H1 (cell line): ENCODE results near the gene AVPR1A. TPM values are rescaled to one million over a fixed set of nuclear protein-coding genes. Genes with fewer than 3 reads are reported as not detected.

Experiments
- CTCF ChIA-PET: fragments of 300-600 bp; sonication (Branson Sonifier 250); formaldehyde crosslinking; loops from one replicate; lab custom pipeline; 2021; ENCODE audit not compliant: partially characterized antibody; lab: Charles Lee
- POLR2A ChIA-PET: fragments of 300-600 bp; sonication (Branson Sonifier 250); formaldehyde crosslinking; loops from one replicate; lab custom pipeline; 2021; ENCODE audit warnings: inconsistent platforms; ENCODE audit not compliant: partially characterized antibody; lab: Charles Lee
- DNase-seq, 2 experiments: peaks; one replicate each; pipeline versions ENCODE4 v3.0.0 to v3.0.0-alpha.2; 2010 to 2022; ENCODE audit warnings: low spot score in 2 of 2, low read depth in 1 of 2, mixed read lengths in 1 of 2
- FAIRE-seq: peaks from 2 replicates; lab custom pipeline; 2011; peaks lifted over from hg19 to GRCh38; lab: Jason Lieb, UNC
- H2AFZ ChIP-seq: 2 replicates; pipeline ENCODE4 v1.8.1; 2012; ENCODE audit warnings: low read length, inconsistent platforms
- H2AK5ac ChIP-seq: 2 replicates; pipeline ENCODE4 v1.6.1; 2013; ENCODE audit warnings: low read depth, low read length
- H2BK120ac ChIP-seq: replicated peaks from 2 replicates; pipeline ENCODE3; 2013; ENCODE audit warnings: low read depth, low read length, inconsistent platforms
- H2BK12ac ChIP-seq: 2 replicates; pipeline ENCODE4 v1.6.1; 2013; ENCODE audit warnings: low read depth, low read length
- H2BK15ac ChIP-seq: 2 replicates; pipeline ENCODE4 v1.6.1; 2013; ENCODE audit warnings: low read length
- H2BK20ac ChIP-seq: 2 replicates; pipeline ENCODE4 v1.6.1; 2013; ENCODE audit warnings: low read length
- H2BK5ac ChIP-seq: 2 replicates; pipeline ENCODE4 v1.6.1; 2013; ENCODE audit warnings: low read depth, low read length
- H3K14ac ChIP-seq: 2 replicates; pipeline ENCODE4 v1.6.1; 2013; ENCODE audit warnings: inconsistent platforms; ENCODE audit not compliant: insufficient read length
- H3K18ac ChIP-seq: 2 replicates; pipeline ENCODE4 v1.6.1; 2013; ENCODE audit warnings: low read length; ENCODE audit errors: extremely low read depth
- H3K23ac ChIP-seq: 2 replicates; pipeline ENCODE4 v1.6.1; 2013; ENCODE audit warnings: inconsistent platforms; ENCODE audit not compliant: insufficient read length
- H3K23me2 ChIP-seq: 2 replicates; pipeline ENCODE4 v1.6.1; 2013; ENCODE audit warnings: low read depth, low read length
- H3K27ac ChIP-seq: 2 replicates; pipeline ENCODE4 v1.6.1; 2011; ENCODE audit warnings: low read depth, low read length, inconsistent platforms
- H3K27me3 ChIP-seq, 4 experiments: replicated peaks in 1 of 4; 1 replicate in 1 of 4; 2 replicates in 3 of 4; pipeline versions ENCODE4 v1.6.1 to v1.8.1; 2011 to 2013; ENCODE audit warnings: low read length in 3 of 4, mild to moderate bottlenecking in 3 of 4, inconsistent platforms in 2 of 4, mixed read lengths in 2 of 4, moderate library complexity in 1 of 4; ENCODE audit not compliant: control insufficient read depth in 3 of 4, insufficient read depth in 3 of 4; ENCODE audit errors: extremely low read depth in 1 of 4
- H3K36me3 ChIP-seq, 4 experiments: 2 replicates each; pipeline versions ENCODE4 v1.6.1 to v1.8.1; 2011 to 2013; ENCODE audit warnings: mild to moderate bottlenecking in 4 of 4, low read length in 3 of 4, moderate library complexity in 2 of 4, control low read depth in 1 of 4, inconsistent platforms in 1 of 4; ENCODE audit not compliant: insufficient read depth in 4 of 4, control insufficient read depth in 2 of 4
- H3K4ac ChIP-seq: replicated peaks from 2 replicates; pipeline ENCODE3; 2013; ENCODE audit warnings: low read length, low read depth, mixed read lengths, inconsistent platforms; ENCODE audit not compliant: insufficient read length
- H3K4me1 ChIP-seq, 4 experiments: replicated peaks in 1 of 4; 1 replicate in 1 of 4; 2 replicates in 3 of 4; pipeline versions ENCODE4 v1.6.1 to v1.8.1; 2011 to 2013; ENCODE audit warnings: low read length in 3 of 4, inconsistent platforms in 2 of 4, mixed read lengths in 1 of 4; ENCODE audit not compliant: insufficient read depth in 4 of 4, control insufficient read depth in 3 of 4
- H3K4me2 ChIP-seq, 2 experiments: 2 replicates each; pipeline versions ENCODE4 v1.6.1 to v1.8.1; 2011 to 2013; ENCODE audit warnings: low read depth in 2 of 2, low read length in 2 of 2, control low read depth in 1 of 2, inconsistent platforms in 1 of 2, mild to moderate bottlenecking in 1 of 2; ENCODE audit not compliant: insufficient read depth in 1 of 2
- H3K4me3 ChIP-seq, 4 experiments: fragments of 200-600, 300-600 bp in 1 of 4; sonication (generic), shearing (Covaris generic), sonication (Bioruptor Twin) in 1 of 4; 2 replicates each; pipeline versions ENCODE4 v1.5.1 to v1.8.1; 2011 to 2016; ENCODE audit warnings: low read length in 4 of 4, low read depth in 3 of 4, control low read depth in 2 of 4, inconsistent platforms in 2 of 4, mild to moderate bottlenecking in 2 of 4, mixed read lengths in 1 of 4, moderate library complexity in 1 of 4; ENCODE audit not compliant: insufficient read depth in 2 of 4; ENCODE audit errors: extremely low read depth in 1 of 4
- H3K56ac ChIP-seq: replicated peaks from 2 replicates; pipeline ENCODE3; 2013; ENCODE audit warnings: low read depth, mild to moderate bottlenecking, mixed read lengths, low read length, inconsistent platforms; ENCODE audit not compliant: insufficient read length
- H3K79me1 ChIP-seq: 2 replicates; pipeline ENCODE4 v1.6.1; 2013; ENCODE audit warnings: low read depth, low read length, control low read depth
- H3K79me2 ChIP-seq, 2 experiments: 2 replicates each; pipeline versions ENCODE4 v1.6.1 to v1.8.1; 2012 to 2013; ENCODE audit warnings: low read length in 2 of 2, mild to moderate bottlenecking in 2 of 2, inconsistent platforms in 1 of 2; ENCODE audit not compliant: insufficient read depth in 2 of 2, control insufficient read depth in 1 of 2
- H3K9ac ChIP-seq, 4 experiments: replicated peaks in 1 of 4; 1 replicate in 1 of 4; 2 replicates in 3 of 4; pipeline versions ENCODE4 v1.6.1 to v1.8.1; 2011 to 2013; ENCODE audit warnings: low read depth in 3 of 4, low read length in 3 of 4, control low read depth in 2 of 4, mild to moderate bottlenecking in 2 of 4, moderate library complexity in 2 of 4, inconsistent platforms in 1 of 4; ENCODE audit errors: extremely low read depth in 1 of 4
- H3K9me3 ChIP-seq, 2 experiments: 2 replicates each; pipeline versions ENCODE4 v1.6.1 to v1.8.1; 2012 to 2013; ENCODE audit warnings: mild to moderate bottlenecking in 2 of 2, moderate library complexity in 2 of 2, control low read depth in 1 of 2, inconsistent platforms in 1 of 2, low read depth in 1 of 2, low read length in 1 of 2, mixed read lengths in 1 of 2; ENCODE audit not compliant: insufficient read depth in 2 of 2
- H4K20me1 ChIP-seq, 2 experiments: replicated peaks in 1 of 2; 2 replicates each; pipeline versions ENCODE3 to v1.8.1; 2011 to 2013; ENCODE audit warnings: inconsistent platforms in 2 of 2, low read length in 2 of 2, mild to moderate bottlenecking in 1 of 2; ENCODE audit not compliant: insufficient read depth in 2 of 2, control insufficient read depth in 1 of 2
- H4K5ac ChIP-seq: 2 replicates; pipeline ENCODE4 v1.6.1; 2013; ENCODE audit warnings: low read length, low read depth, mixed read lengths, inconsistent platforms; ENCODE audit not compliant: insufficient read length
- H4K8ac ChIP-seq: 2 replicates; pipeline ENCODE4 v1.8.0; 2013; ENCODE audit warnings: mild to moderate bottlenecking, moderate library complexity, low read length, inconsistent platforms; ENCODE audit not compliant: insufficient read depth; ENCODE audit errors: extremely low read depth
- H4K91ac ChIP-seq: replicated peaks from 2 replicates; pipeline ENCODE3; 2013; ENCODE audit warnings: low read length, mixed read lengths, inconsistent platforms; ENCODE audit not compliant: insufficient read length
- ATF3 ChIP-seq: IDR thresholded peaks from 2 replicates; pipeline ENCODE4 v1.6.1; 2011; ENCODE audit warnings: low read depth, mild to moderate bottlenecking, low read length; ENCODE audit not compliant: insufficient read depth
- CHD2 ChIP-seq: IDR thresholded peaks from 2 replicates; pipeline ENCODE4 v1.6.1; 2012; ENCODE audit warnings: low read length, improper control_type of control experiment
- EZH2 ChIP-seq: fragments of 200-600 bp; sonication (generic); IDR thresholded peaks from 2 replicates; pipeline ENCODE4 v1.7.1; 2012; ENCODE audit warnings: low read depth, mild to moderate bottlenecking, moderate library complexity, low read length, inconsistent platforms; ENCODE audit not compliant: severe bottlenecking
- WGBS, 2 experiments: shearing (Covaris generic) in 1 of 2; methylation state at CpG; one replicate each; pipeline versions ENCODE4 v1.1.6 to v1.1.7; 2013 to 2015; ENCODE audit warnings: low lambda C conversion rate in 2 of 2, mixed read lengths in 2 of 2, inconsistent platforms in 1 of 2, low coverage in 1 of 2, missing lambda C conversion rate in 1 of 2; ENCODE audit not compliant: insufficient replicate concordance in 2 of 2, insufficient coverage in 1 of 2, insufficient read length in 1 of 2; ENCODE audit errors: extremely low coverage in 1 of 2, missing lambda C conversion rate in 1 of 2; 5-methylcytosine and 5-hydroxymethylcytosine counted together
- polyA plus RNA-seq, 7 experiments: library from polyadenylated mRNA; depleted of rRNA in 3 of 7; stranded (reverse) in 5 of 7; unstranded in 2 of 7; fragments of >200 nt in 5 of 7; fragments of 200-250 nt in 2 of 7; gene quantifications; 1 replicate in 5 of 7; 2 replicates in 1 of 7; 4 replicates in 1 of 7; pipeline versions ENCODE4 v1.2.1 to v1.2.3, GENCODE V29; 2011 to 2013; ENCODE audit warnings: missing spikeins in 2 of 7, mixed read lengths in 2 of 7
- total RNA-seq: library from RNA; stranded (reverse); fragmentation: NEBNext Ultra II Directional; extraction: Animal tissue kit (Norgen Biotek cat#: 25700); gene quantifications from 2 replicates; pipeline ENCODE4 v1.2.1, GENCODE V29; 2021

AVPR1A gene
- total and polyA plus RNA-seq, 2 of the 8 experiments (the other 6 are each of a cell fraction or from before 2014, with no cell fraction given), result 0.14 to 0.20 TPM

- CTCF ChIA-PET, result interaction anchor here (0.7 to 2.3 kb wide), 2 partner anchors 9 to 18 kb away, joined by 3 to 9 read pairs; partner anchors contain the start of gene AVPR1A
- DNase-seq (no peak), FAIRE-seq (no peak)
- no peak for TF ChIP-seq EZH2
- no peak for TF ChIP-seq CHD2
- TF ChIP-seq ATF3, result no peak
- H3K23ac ChIP-seq, result no peak overlapping the region
- H3K18ac ChIP-seq, result no peak overlapping the region
- no peak overlapping the region for H3K14ac ChIP-seq
- H3K36me3 ChIP-seq, result no peaks in the 10 kb centered on the region
- POLR2A ChIA-PET, result no interaction called here
- no peak overlapping the region for H4K5ac ChIP-seq
- no peak overlapping the region for H2BK5ac ChIP-seq
- H3K4me2 ChIP-seq, result no peak overlapping the region
- no peak overlapping the region for H4K91ac ChIP-seq
- H3K4me1 ChIP-seq, result no peaks in the 10 kb centered on the region
- no peak overlapping the region for H3K4me3 ChIP-seq
- WGBS, 2 experiments, result 91% methylated on average over 4 of the region's 4 CpGs; no CpG with 5 or more reads in 1 of the 2 experiments
- H3K23me2 ChIP-seq, result no peaks in the 10 kb centered on the region
- no peak overlapping the region for H3K9ac ChIP-seq
- H3K4ac ChIP-seq, result no peak overlapping the region
- no peak overlapping the region for H2BK20ac ChIP-seq
- no peak overlapping the region for H3K27ac ChIP-seq
- no peak overlapping the region for H3K56ac ChIP-seq
- H3K79me2 ChIP-seq, result no peaks in the 10 kb centered on the region
- no peak overlapping the region for H4K8ac ChIP-seq
- H2BK120ac ChIP-seq, result no peak overlapping the region
- H2AFZ ChIP-seq, result no peak overlapping the region
- H4K20me1 ChIP-seq, result no peaks in the 10 kb centered on the region
- H2BK12ac ChIP-seq, result no peak overlapping the region
- H2BK15ac ChIP-seq, result no peak overlapping the region
- no peak overlapping the region for H2AK5ac ChIP-seq
- no peaks in the 10 kb centered on the region for H3K27me3 ChIP-seq
- no peaks in the 10 kb centered on the region for H3K9me3 ChIP-seq
- H3K79me1 ChIP-seq, result no peaks in the 10 kb centered on the region
Measured at GRCh38 chr12:63133981-63134380, 17.0 kb downstream of the AVPR1A start.
